NCI-H226 (cell line): ENCODE measurements around the gene KNG1.
"Not testable (repeated sequence)": the region's sequence is repeated elsewhere in the genome, so short reads cannot be mapped to it uniquely, and the experiment has no call there.

Experiments
- DNase-seq: peaks from one replicate; pipeline ENCODE4 v3.0.0-alpha.2; 2015

The KNG1 gene

GRCh38 chr3:186717039-186717457, at the start of gene KNG1:
Gene KNG1, plus strand, starts transcription at chr3:186717359. Its CDS starts 184 bp downstream, at chr3:186717543.
- DNase-seq = no peak

- DNase-seq = peak; percentile 22
Observed at GRCh38 chr3:186668426-186668825, 48.7 kb upstream of the KNG1 start.

- peak; percentile 49 for DNase-seq
Observed at GRCh38 chr3:186669378-186670084, 47.6 kb upstream of the KNG1 start.

GRCh38 chr3:186670155-186670554, 47.0 kb upstream of the KNG1 start:
- no peak for DNase-seq

GRCh38 chr3:186671051-186671450, 46.1 kb upstream of the KNG1 start:
- no peak for DNase-seq

- no peak for DNase-seq
Observed at GRCh38 chr3:186678604-186679003, 38.6 kb upstream of the KNG1 start.

GRCh38 chr3:186679151-186679550, 38.0 kb upstream of the KNG1 start:
- no peak for DNase-seq

- DNase-seq = no peak
Observed at GRCh38 chr3:186680869-186681268, 36.3 kb upstream of the KNG1 start.

- no peak for DNase-seq
Observed at GRCh38 chr3:186682812-186683211, 34.3 kb upstream of the KNG1 start.

- no peak for DNase-seq
Observed at GRCh38 chr3:186683979-186684378, 33.2 kb upstream of the KNG1 start.

- DNase-seq = not testable (repeated sequence)
Observed at GRCh38 chr3:186686475-186686874, 30.7 kb upstream of the KNG1 start.

- no peak for DNase-seq
Observed at GRCh38 chr3:186687120-186687651, 30.0 kb upstream of the KNG1 start.

GRCh38 chr3:186690304-186690703, 26.9 kb upstream of the KNG1 start:
- DNase-seq = not testable (repeated sequence)

- DNase-seq = no peak
Observed at GRCh38 chr3:186691676-186692075, 25.5 kb upstream of the KNG1 start.

GRCh38 chr3:186693843-186694242, 23.3 kb upstream of the KNG1 start:
- no peak for DNase-seq

- DNase-seq = no peak
Observed at GRCh38 chr3:186694288-186695032, 22.7 kb upstream of the KNG1 start.

GRCh38 chr3:186696522-186696921, 20.6 kb upstream of the KNG1 start:
- DNase-seq = no peak

- DNase-seq = no peak
Observed at GRCh38 chr3:186697510-186697909, 19.6 kb upstream of the KNG1 start.

GRCh38 chr3:186700267-186700666, 16.9 kb upstream of the KNG1 start:
- DNase-seq = no peak

GRCh38 chr3:186702451-186702850, 14.7 kb upstream of the KNG1 start:
- not testable (repeated sequence) for DNase-seq

- DNase-seq = no peak
Observed at GRCh38 chr3:186705882-186706780, 11.0 kb upstream of the KNG1 start.

GRCh38 chr3:186708983-186709679, 8.0 kb upstream of the KNG1 start:
- no peak for DNase-seq
